Cardiac muscle cell (in vitro differentiated cells and primary cell): ENCODE measurements around the gene ACOXL. TPM values are rescaled to one million over a fixed set of nuclear protein-coding genes. Genes with fewer than 3 reads are reported as not detected.

ENCODE experiments used
- DNase-seq, 2 donors: peaks; one replicate each; pipeline versions ENCODE4 v3.0.0 to v3.0.0-alpha.2; 2010 to 2017; ENCODE audit warnings: low read depth in 1 of 2, low spot score in 1 of 2
- H3K27ac ChIP-seq: fragments of 200-600 bp; sonication (generic); 2 replicates; pipeline ENCODE4 v1.5.1; 2016
- H3K27me3 ChIP-seq: fragments of 200-600 bp; sonication (generic); 2 replicates; pipeline ENCODE4 v1.6.0; 2016; ENCODE audit warnings: control low read depth
- H3K36me3 ChIP-seq: fragments of 200-600 bp; sonication (generic); 2 replicates; pipeline ENCODE4 v1.5.1; 2016; ENCODE audit warnings: control low read depth
- H3K4me1 ChIP-seq: fragments of 200-600 bp; sonication (generic); 2 replicates; pipeline ENCODE4 v1.8.1; 2017; ENCODE audit warnings: low read depth, mild to moderate bottlenecking, mixed run types
- H3K4me3 ChIP-seq: fragments of 200-600 bp; sonication (generic); 2 replicates; pipeline ENCODE4 v1.5.1; 2016; ENCODE audit warnings: mild to moderate bottlenecking
- H3K9me3 ChIP-seq: fragments of 200-600 bp; sonication (generic); 2 replicates; pipeline ENCODE4 v1.5.1; 2017; ENCODE audit warnings: low read depth, mild to moderate bottlenecking, control low read depth
- polyA plus RNA-seq: library from polyadenylated mRNA; unstranded; fragments of >200 nt; fragmentation: Nextera tagmentation; extraction: Ambion mirVana; gene quantifications from 2 replicates; pipeline ENCODE4 v1.2.1, GENCODE V29; 2016
- total RNA-seq: library from RNA; depleted of rRNA; stranded (reverse); fragments of >200 nt; gene quantifications from 2 replicates; pipeline ENCODE4 v1.2.3, GENCODE V29; 2016
- TF ChIP-seq, protein P1 (sequence below): IDR thresholded peaks from 2 replicates; pipeline ENCODE4 v1.5.1; 2012; ENCODE audit warnings: low read depth, mild to moderate bottlenecking, low read length

Gene ACOXL
- total and polyA plus RNA-seq, 2 experiments from 2014 or later: 0.89 to 2.4 TPM

DNA sequence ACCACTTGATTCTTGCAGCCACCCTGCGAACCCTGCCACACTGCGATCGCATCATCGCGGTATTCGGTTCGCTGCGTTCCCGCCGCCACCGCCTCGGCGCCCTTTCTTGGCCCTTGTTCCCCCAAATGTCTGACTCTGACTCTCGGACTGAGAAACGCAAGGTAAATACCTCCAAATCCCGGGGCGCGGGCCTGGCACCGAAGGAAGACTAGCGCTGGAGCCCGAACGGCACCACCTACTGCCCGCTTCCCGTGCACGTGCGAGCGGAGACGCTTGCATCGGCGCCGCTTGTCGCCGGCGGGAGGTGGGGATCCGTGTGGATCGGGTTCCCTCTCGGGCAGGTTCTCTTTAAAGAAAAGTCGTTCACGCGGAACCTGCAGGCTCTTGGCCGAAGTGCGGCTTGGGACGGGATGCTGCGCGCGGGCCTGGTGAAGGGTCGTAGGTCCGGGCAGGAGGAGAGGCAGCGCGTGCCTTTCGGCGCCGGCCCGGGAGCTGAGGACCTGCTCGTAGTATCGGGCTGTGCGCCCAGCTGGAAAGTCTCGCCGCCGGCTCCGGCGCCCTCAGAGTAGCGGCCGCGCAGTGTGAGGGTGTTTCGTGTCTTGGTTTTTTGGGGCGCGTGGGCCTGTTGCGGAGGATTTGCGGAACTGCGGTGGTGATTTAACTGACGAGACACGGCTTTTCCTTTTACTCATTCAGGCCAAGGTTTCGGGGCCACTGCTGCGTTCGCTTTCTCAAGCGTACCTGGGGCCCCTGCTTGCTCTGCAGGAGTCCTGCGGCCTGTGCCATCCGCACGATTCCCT is 388.9 kb downstream of the ACOXL start:
- TF ChIP-seq, protein P1, sequence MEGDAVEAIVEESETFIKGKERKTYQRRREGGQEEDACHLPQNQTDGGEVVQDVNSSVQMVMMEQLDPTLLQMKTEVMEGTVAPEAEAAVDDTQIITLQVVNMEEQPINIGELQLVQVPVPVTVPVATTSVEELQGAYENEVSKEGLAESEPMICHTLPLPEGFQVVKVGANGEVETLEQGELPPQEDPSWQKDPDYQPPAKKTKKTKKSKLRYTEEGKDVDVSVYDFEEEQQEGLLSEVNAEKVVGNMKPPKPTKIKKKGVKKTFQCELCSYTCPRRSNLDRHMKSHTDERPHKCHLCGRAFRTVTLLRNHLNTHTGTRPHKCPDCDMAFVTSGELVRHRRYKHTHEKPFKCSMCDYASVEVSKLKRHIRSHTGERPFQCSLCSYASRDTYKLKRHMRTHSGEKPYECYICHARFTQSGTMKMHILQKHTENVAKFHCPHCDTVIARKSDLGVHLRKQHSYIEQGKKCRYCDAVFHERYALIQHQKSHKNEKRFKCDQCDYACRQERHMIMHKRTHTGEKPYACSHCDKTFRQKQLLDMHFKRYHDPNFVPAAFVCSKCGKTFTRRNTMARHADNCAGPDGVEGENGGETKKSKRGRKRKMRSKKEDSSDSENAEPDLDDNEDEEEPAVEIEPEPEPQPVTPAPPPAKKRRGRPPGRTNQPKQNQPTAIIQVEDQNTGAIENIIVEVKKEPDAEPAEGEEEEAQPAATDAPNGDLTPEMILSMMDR: no peak
- Histone ChIP-seq H3K4me1 (peaks cover 16% of the 10 kb centered on the region), H3K27me3 (peaks cover 39% of the 10 kb centered on the region), H3K36me3 (peaks cover 19% of the 10 kb centered on the region), H3K4me3 (peak overlapping the region; percentile 56), H3K27ac (peak overlapping the region; percentile 58), H3K9me3 (no peaks in the 10 kb centered on the region)
- DNase-seq: peak in 1 of 2 donors; percentile 81

DNA sequence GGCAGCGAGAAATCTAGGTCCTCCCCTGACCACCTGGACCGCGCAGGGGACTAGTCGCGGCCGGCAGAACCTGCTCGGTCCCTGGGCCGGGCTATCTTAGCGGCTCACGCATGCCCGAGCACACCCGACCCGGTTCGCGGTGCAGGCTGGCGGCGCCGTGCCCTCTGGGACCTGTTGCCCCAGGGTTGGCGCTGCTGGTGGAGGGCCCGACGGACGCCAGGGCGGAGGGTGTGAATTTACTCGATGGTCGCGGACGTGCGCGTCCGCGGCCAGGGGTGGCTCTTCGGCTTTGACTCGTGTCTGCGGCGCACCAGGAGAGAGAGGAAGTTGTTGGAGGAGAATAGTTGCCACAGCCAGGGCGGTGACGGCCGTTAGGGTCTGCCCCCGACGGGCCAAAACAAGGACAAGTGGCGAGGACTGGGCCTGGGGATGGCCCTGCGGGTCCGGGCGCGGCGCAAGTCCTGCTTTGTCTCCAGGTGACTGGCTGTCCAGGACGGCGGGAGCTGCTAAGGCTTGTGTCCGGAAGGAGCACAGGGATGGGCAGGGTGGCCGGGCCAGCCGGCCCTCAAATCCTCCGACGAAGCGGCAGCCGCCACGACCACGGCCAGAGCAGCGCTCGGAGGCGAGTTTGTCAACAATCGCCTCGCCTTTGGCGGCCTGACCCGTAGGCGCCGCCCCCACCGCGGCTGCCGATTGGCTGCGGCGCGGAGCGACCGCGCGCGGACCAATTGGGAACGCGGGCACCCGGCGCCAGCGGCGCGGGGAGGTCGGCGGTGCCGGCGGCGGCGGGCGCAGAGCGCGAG is 389.7 kb downstream of the ACOXL start:
- TF ChIP-seq, protein P1: no peak
- H3K4me3 ChIP-seq: peak overlapping the region; percentile 56
- peak overlapping the region; percentile 39 for H3K27ac ChIP-seq

DNA sequence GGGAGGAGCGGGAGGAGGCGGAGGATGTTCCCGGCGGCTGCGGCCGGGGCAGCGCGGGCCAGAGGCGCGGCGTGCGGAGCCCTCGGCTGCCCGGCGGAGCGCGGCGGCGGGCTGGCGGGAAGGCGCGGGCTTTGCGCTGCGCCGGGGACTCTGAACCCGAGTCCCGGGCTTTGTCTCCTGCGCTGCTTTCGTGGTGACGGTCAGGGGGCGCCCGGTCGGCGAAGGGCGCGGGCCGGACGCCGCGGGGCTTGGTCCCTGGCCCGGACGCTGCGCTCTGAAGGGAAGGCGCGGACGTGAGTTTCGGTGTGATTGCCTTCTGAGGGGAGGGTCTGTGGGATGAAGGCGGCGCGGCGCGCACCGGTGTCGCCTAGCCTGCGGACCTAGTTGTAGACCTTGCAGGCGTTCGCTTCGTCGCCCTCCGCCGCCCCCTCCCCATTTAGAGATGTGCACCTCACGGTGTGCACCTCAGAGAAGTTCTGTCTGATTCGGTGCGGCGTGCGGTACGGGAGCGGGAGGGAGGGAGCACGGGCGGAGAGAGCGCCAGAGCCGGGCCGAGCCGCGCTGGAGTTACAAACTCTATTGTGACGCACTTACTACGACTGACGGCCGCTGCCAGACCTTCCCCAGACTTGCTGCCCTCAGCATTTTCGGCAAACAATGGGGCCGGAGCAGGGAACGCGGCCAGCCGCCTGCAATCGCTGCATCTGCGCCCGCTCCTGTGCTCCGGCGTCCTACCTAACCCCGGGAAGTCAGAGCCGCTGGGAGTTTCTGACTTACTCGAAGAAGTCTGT is 390.5 kb downstream of the ACOXL start:
- Histone ChIP-seq H3K36me3 (peaks cover 23% of the 10 kb centered on the region), H3K27ac (peak overlapping the region; percentile 86)

More for the DNA sequence above, 389.7 kb downstream of the ACOXL start:
- Histone ChIP-seq H3K9me3 (no peaks in the 10 kb centered on the region), H3K36me3 (peaks cover 23% of the 10 kb centered on the region), H3K27me3 (peaks cover 31% of the 10 kb centered on the region), H3K4me1 (peaks cover 24% of the 10 kb centered on the region)
- DNase-seq: peak; percentile 94 to 96

DNA sequence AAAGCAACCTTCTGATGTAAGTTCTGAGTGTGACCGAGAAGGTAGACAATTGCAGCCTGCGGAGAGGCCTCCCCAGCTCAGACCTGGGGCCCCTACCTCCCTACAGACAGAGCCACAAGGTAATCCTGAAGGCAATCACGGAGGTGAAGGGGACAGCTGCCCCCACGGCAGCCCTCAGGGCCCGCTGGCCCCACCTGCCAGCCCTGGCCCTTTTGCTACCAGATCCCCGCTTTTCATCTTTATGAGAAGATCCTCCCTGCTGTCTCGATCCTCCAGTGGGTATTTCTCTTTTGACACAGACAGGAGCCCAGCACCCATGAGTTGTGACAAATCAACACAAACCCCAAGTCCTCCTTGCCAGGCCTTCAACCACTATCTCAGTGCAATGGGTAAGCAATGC is 391.4 kb downstream of the ACOXL start:
- DNase-seq: no peak
- H3K4me3 ChIP-seq: peak overlapping the region; percentile 96
- no peaks in the 10 kb centered on the region for H3K9me3 ChIP-seq
- TF ChIP-seq, protein P1: no peak
- H3K36me3 ChIP-seq: peaks cover 25% of the 10 kb centered on the region
- H3K4me1 ChIP-seq: peaks cover 13% of the 10 kb centered on the region
- H3K27ac ChIP-seq: no peak overlapping the region
- H3K27me3 ChIP-seq: peaks cover 14% of the 10 kb centered on the region

More for the DNA sequence above, 390.5 kb downstream of the ACOXL start:
- peak; percentile 84 to 93 for DNase-seq
- H3K4me3 ChIP-seq: peak overlapping the region; percentile 96
- TF ChIP-seq, protein P1: no peak
- no peaks in the 10 kb centered on the region for H3K9me3 ChIP-seq
- peaks cover 18% of the 10 kb centered on the region for H3K4me1 ChIP-seq
- H3K27me3 ChIP-seq: peaks cover 23% of the 10 kb centered on the region

DNA sequence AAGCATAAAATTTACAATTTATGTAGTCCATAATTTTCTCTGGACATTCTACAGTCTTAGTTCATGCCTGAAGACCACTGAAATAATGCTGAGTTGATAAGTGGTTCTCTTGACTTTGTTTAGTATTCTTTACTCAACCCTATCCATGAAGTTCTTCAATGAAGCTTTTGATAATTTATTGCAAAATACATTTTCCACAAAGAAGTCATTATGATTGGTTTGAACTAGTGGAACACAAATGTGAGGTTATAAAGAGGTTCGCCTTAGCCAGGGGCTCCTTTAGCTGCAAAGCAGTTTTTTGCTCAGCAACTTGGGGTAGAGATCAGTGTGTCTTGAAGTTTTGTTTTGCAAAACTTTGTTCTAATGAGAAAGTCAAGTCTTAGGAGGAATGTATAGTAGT is 394.2 kb downstream of the ACOXL start:
- Histone ChIP-seq H3K9me3 (no peaks in the 10 kb centered on the region), H3K4me3 (no peak overlapping the region), H3K36me3 (peaks cover 38% of the 10 kb centered on the region), H3K27ac (no peak overlapping the region), H3K4me1 (peaks cover 13% of the 10 kb centered on the region), H3K27me3 (no peaks in the 10 kb centered on the region)
- TF ChIP-seq, protein P1: no peak
- no peak for DNase-seq
